ENCODE measurements around the gene CCNO. TPM values are rescaled to one million over a fixed set of nuclear protein-coding genes. Genes with fewer than 3 reads are reported as not detected.

CCNO gene
- total and polyA plus RNA-seq, 2 of the 8 experiments (the other 6 are each of a cell fraction or from before 2014, with no cell fraction given) = 0.14 to 0.41 TPM

- no peak for TF ChIP-seq CHD7 (IDR thresholded peaks at IDR 0.05; ENCODE audit: insufficient replicate concordance, low read length)
- TF ChIP-seq RBBP5 (IDR thresholded peaks at IDR 0.05; ENCODE audit: borderline replicate concordance, low read depth, low read length) = no peak
- TF ChIP-seq USF2 (IDR thresholded peaks at IDR 0.05; ENCODE audit: low read length) = no peak
- TF ChIP-seq CTCF (IDR thresholded peaks at IDR 0.05; ENCODE audit: control extremely low read depth in 1 of 3, insufficient read depth in 1 of 3, low read depth in 1 of 3, low read length in 3 of 3) = no peak
- no peak for TF ChIP-seq KDM1A (IDR thresholded peaks at IDR 0.05; ENCODE audit: borderline replicate concordance, low read length)
- no peak for TF ChIP-seq GTF2F1 (IDR thresholded peaks at IDR 0.05; ENCODE audit: borderline replicate concordance, low read depth, low read length)
- TF ChIP-seq SP1 (IDR thresholded peaks at IDR 0.05; ENCODE audit: low read depth, low read length) = no peak
Observed at GRCh38 chr5:55191165-55191564, 42.2 kb downstream of the CCNO start (continued).
